HG02759 (cell line): ENCODE results near the gene MCC.
A peak's percentile ranks its signal among the peaks of the same experiment; 100 is the strongest.

ENCODE experiments used
- ATAC-seq: cut with Tn5 transposase; IDR thresholded peaks from one replicate; pipeline ENCODE4 v1.9.1; 2021; ENCODE audit warnings: mild to moderate bottlenecking, moderate library complexity; ENCODE audit not compliant: unreplicated experiment

The MCC gene

GRCh38 chr5:113274836-113275414 is 213.3 kb downstream of the MCC start:
- no peak for ATAC-seq

GRCh38 chr5:113273948-113274347 is 214.3 kb downstream of the MCC start:
- peak; percentile 78 for ATAC-seq

GRCh38 chr5:113271745-113272454 is 216.4 kb downstream of the MCC start:
- ATAC-seq, result no peak

GRCh38 chr5:113271015-113271414 is 217.2 kb downstream of the MCC start:
- no peak for ATAC-seq

GRCh38 chr5:113270086-113270485 is 218.2 kb downstream of the MCC start:
- ATAC-seq, result no peak

- no peak for ATAC-seq
Measured at GRCh38 chr5:113269023-113269997, 218.9 kb downstream of the MCC start.

GRCh38 chr5:113268232-113268631 is 220.0 kb downstream of the MCC start:
- ATAC-seq, result no peak

GRCh38 chr5:113267361-113267900 is 220.8 kb downstream of the MCC start:
- no peak for ATAC-seq

GRCh38 chr5:113266913-113267227 is 221.4 kb downstream of the MCC start:
- ATAC-seq, result no peak

GRCh38 chr5:113266227-113266912 is 221.9 kb downstream of the MCC start:
- ATAC-seq, result no peak

- ATAC-seq, result no peak
Measured at GRCh38 chr5:113265190-113265589, 223.1 kb downstream of the MCC start.

GRCh38 chr5:113264046-113264445 is 224.2 kb downstream of the MCC start:
- no peak for ATAC-seq

GRCh38 chr5:113263545-113263944 is 224.7 kb downstream of the MCC start:
- ATAC-seq, result no peak

- ATAC-seq, result no peak
Measured at GRCh38 chr5:113262674-113263073, 225.6 kb downstream of the MCC start.

GRCh38 chr5:113259034-113259433 is 229.2 kb downstream of the MCC start:
- ATAC-seq, result no peak

GRCh38 chr5:113257545-113257944 is 230.7 kb downstream of the MCC start:
- ATAC-seq, result no peak

- ATAC-seq, result no peak
Measured at GRCh38 chr5:113256671-113257452, 231.4 kb downstream of the MCC start.

GRCh38 chr5:113255579-113256386 is 232.5 kb downstream of the MCC start:
- ATAC-seq, result no peak

- ATAC-seq, result no peak
Measured at GRCh38 chr5:113255105-113255504, 233.1 kb downstream of the MCC start.
